HL-60 (cell line): ENCODE data around the gene APEH.

ENCODE experiments used
- GABPA ChIP-seq: IDR thresholded peaks from 2 replicates; pipeline ENCODE4 v1.6.1; 2012; ENCODE audit warnings: low read depth
- SPI1 ChIP-seq: IDR thresholded peaks from 2 replicates; pipeline ENCODE4 v1.6.1; 2012; ENCODE audit warnings: low read depth, mild to moderate bottlenecking, borderline replicate concordance
- TF ChIP-seq, protein P1 (sequence below): IDR thresholded peaks from one replicate; pipeline ENCODE4 v1.5.1; 2011; ENCODE audit warnings: low read length, control low read depth, inconsistent platforms; ENCODE audit not compliant: insufficient read depth

DNA sequence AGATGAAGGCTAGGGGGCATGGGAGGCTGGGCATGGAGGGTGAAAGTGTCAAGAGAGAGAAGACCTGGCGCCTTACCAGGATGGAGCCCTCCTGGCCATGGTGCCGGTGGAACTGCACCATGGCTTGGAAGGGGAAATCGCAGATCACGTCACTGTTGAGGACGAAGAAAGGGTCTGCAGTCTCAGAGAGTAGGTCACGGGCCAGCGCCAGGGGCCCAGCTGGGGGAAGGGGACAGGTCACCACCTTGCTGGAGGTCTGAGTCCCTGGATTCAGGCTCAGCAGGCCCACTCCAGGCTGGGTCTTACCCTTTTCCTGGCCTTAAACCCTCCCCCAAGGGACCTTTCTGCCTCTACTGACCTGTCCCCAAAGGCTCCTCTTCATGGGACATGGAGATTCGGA, 48.7 kb downstream of the APEH start:
- TF ChIP-seq, protein P1, sequence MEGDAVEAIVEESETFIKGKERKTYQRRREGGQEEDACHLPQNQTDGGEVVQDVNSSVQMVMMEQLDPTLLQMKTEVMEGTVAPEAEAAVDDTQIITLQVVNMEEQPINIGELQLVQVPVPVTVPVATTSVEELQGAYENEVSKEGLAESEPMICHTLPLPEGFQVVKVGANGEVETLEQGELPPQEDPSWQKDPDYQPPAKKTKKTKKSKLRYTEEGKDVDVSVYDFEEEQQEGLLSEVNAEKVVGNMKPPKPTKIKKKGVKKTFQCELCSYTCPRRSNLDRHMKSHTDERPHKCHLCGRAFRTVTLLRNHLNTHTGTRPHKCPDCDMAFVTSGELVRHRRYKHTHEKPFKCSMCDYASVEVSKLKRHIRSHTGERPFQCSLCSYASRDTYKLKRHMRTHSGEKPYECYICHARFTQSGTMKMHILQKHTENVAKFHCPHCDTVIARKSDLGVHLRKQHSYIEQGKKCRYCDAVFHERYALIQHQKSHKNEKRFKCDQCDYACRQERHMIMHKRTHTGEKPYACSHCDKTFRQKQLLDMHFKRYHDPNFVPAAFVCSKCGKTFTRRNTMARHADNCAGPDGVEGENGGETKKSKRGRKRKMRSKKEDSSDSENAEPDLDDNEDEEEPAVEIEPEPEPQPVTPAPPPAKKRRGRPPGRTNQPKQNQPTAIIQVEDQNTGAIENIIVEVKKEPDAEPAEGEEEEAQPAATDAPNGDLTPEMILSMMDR: no peak
- TF ChIP-seq SPI1 (no peak), GABPA (no peak)
